Measurements from ENCODE around the gene KRT74.

GRCh38 chr12:52606096-52606495 lies 32.5 kb upstream of the KRT74 start:
- TF ChIP-seq EZH2 (IDR thresholded peaks at IDR 0.05) (no peak), POLR2AphosphoS5 (IDR thresholded peaks at IDR 0.05; ENCODE audit: borderline replicate concordance, low read depth, low read length) (no peak)

Data from SK-N-MC (cell line).